OCI-LY3 (cell line): ENCODE measurements around the gene CYFIP2.
A peak's percentile ranks its signal among the peaks of the same experiment; 100 is the strongest.

ENCODE experiments used
- H2AFZ ChIP-seq: fragments of 200-600, 300-600 bp; shearing (Covaris generic); 2 replicates; pipeline ENCODE4 v1.6.0; 2014; ENCODE audit warnings: antibody characterized with exemption, low read depth, low read length
- H3K27ac ChIP-seq: fragments of 200-600, 300-600 bp; sonication (generic); 2 replicates; pipeline ENCODE4 v1.5.1; 2014; ENCODE audit warnings: mild to moderate bottlenecking, low read length, moderate library complexity, mixed read lengths
- H3K27me3 ChIP-seq: fragments of 200-600, 300-600 bp; sonication (generic); 2 replicates; pipeline ENCODE4 v1.6.1; 2014; ENCODE audit warnings: low read depth, low read length, mixed read lengths
- H3K36me3 ChIP-seq: fragments of 200-600, 300-600 bp; sonication (generic); replicated peaks from 2 replicates; pipeline ENCODE3; 2014; ENCODE audit warnings: low read depth, low read length, mixed read lengths
- H3K4me1 ChIP-seq: fragments of 300-600, 200-600 bp; sonication (generic); 2 replicates; pipeline ENCODE4 v1.6.1; 2014; ENCODE audit warnings: low read length, mixed read lengths
- H3K4me2 ChIP-seq: fragments of 200-600, 300-600 bp; sonication (generic); 2 replicates; pipeline ENCODE4 v1.6.1; 2014; ENCODE audit warnings: low read length, mixed read lengths
- H3K4me3 ChIP-seq: fragments of 300-600, 200-600 bp; sonication (generic); 2 replicates; pipeline ENCODE4 v1.5.1; 2014; ENCODE audit warnings: antibody characterized with exemption, mild to moderate bottlenecking, low read length, moderate library complexity
- H3K79me2 ChIP-seq: fragments of 300-600, 200-600 bp; shearing (Covaris generic); 2 replicates; pipeline ENCODE4 v1.6.1; 2014; ENCODE audit warnings: mild to moderate bottlenecking, low read length, mixed read lengths
- H3K9ac ChIP-seq: fragments of 300-600, 200-600 bp; shearing (Covaris generic); 2 replicates; pipeline ENCODE4 v1.6.0; 2014; ENCODE audit warnings: mild to moderate bottlenecking, low read length, moderate library complexity
- H3K9me3 ChIP-seq: fragments of 200-600, 300-600 bp; shearing (Covaris generic); 2 replicates; pipeline ENCODE4 v1.6.1; 2014; ENCODE audit warnings: low read length, mixed read lengths; ENCODE audit not compliant: insufficient read depth
- H4K20me1 ChIP-seq: fragments of 200-600, 300-600 bp; sonication (generic); 2 replicates; pipeline ENCODE4 v1.6.1; 2016; ENCODE audit warnings: low read length, mixed read lengths; ENCODE audit not compliant: insufficient read depth
- CTCF ChIP-seq: fragments of 200-600, 300-600 bp; sonication (generic); IDR thresholded peaks from 2 replicates; pipeline ENCODE4 v1.5.1; 2014; ENCODE audit warnings: antibody characterized with exemption, low read length, low read depth
- EZH2phosphoT487 ChIP-seq: fragments of 200-600 bp; shearing (Covaris generic); IDR thresholded peaks from 2 replicates; pipeline ENCODE4 v1.6.1; 2018; ENCODE audit warnings: antibody characterized with exemption, mixed run types, low read depth

The CYFIP2 gene

DNA sequence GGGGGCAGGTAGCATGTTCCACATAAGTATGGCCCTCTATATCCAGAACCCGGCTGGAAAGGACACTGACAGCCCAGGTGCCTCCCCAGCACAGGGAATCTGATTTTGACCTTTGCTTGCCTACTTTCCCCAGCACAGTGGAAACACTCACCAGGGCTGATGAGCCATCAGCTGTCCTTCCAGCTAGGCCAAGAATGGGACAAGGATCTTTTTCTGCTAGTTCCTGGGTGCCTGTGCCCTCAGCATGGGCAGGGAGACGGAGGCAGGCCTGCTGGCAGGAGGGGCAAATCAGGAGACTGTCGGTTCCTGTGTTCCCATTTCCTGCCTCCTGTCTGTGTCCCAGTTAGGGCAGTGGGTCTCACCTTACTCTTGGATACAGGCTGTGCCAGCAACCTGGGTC is 1.1 kb downstream of the CYFIP2 start:
- peaks cover 10% of the 10 kb centered on the region; the same call in 1 of the 2 replicates for H3K9me3 ChIP-seq
- no peak overlapping the region for H2AFZ ChIP-seq
- H3K4me2 ChIP-seq = peak overlapping the region; percentile 94
- no peaks in the 10 kb centered on the region for H3K27me3 ChIP-seq
- TF ChIP-seq EZH2phosphoT487 = no peak
- no peak for TF ChIP-seq CTCF
- peaks cover 10% of the 10 kb centered on the region for H3K36me3 ChIP-seq
- H3K27ac ChIP-seq = peak overlapping the region; percentile 50; the same call in 1 of the 2 replicates
- peak overlapping the region; percentile 97 for H3K4me3 ChIP-seq
- H3K79me2 ChIP-seq = peaks cover 52% of the 10 kb centered on the region
- peaks cover 4% of the 10 kb centered on the region; the same call in 1 of the 2 replicates for H4K20me1 ChIP-seq
- H3K9ac ChIP-seq = peak overlapping the region; percentile 75
- H3K4me1 ChIP-seq = peaks cover 40% of the 10 kb centered on the region

- H3K9me3 ChIP-seq = peaks cover 10% of the 10 kb centered on the region; the same call in 1 of the 2 replicates
- H3K79me2 ChIP-seq = peaks cover 61% of the 10 kb centered on the region
- H3K27ac ChIP-seq = no peak overlapping the region
- H2AFZ ChIP-seq = no peak overlapping the region
- peaks cover 49% of the 10 kb centered on the region for H3K4me1 ChIP-seq
- H3K9ac ChIP-seq = no peak overlapping the region
- peak overlapping the region; percentile 97 for H3K4me3 ChIP-seq
- H4K20me1 ChIP-seq = peaks cover 4% of the 10 kb centered on the region; the same call in 1 of the 2 replicates
- H3K4me2 ChIP-seq = peak overlapping the region; percentile 94
- peaks cover 10% of the 10 kb centered on the region for H3K36me3 ChIP-seq
- no peaks in the 10 kb centered on the region for H3K27me3 ChIP-seq
- TF ChIP-seq CTCF = no peak
- no peak for TF ChIP-seq EZH2phosphoT487
Observed at GRCh38 chr5:157267761-157268480, 2.0 kb downstream of the CYFIP2 start.

DNA sequence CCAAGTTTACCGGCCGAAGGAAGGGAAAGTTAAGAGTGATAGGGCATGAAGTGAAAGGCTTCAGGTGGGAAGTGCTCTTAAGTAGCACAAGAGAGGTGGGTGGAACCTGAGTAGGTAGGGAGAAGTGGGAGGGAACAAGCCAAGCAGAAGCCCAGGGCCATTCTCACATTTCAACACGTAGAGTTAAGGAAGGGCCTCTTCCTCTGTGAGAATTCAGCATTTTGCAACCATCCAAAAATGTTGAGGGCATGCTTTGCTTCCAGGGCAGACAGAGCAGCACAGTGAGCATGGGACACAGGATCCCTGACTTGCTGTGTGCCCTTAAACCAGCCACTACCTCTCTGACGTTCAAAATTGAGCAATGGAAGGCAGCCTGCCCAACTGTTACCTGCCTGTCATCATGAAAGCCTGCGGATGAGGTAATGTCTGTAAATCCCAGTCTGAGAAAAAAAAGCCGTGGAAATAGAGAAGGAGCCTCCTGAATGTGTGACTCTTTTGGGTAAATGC is 3.3 kb downstream of the CYFIP2 start:
- TF ChIP-seq CTCF (no peak), EZH2phosphoT487 (no peak)
- H3K36me3 ChIP-seq = peaks cover 10% of the 10 kb centered on the region
- peaks cover 74% of the 10 kb centered on the region for H3K79me2 ChIP-seq
- peaks cover 4% of the 10 kb centered on the region; the same call in 1 of the 2 replicates for H4K20me1 ChIP-seq
- H3K9ac ChIP-seq = no peak overlapping the region
- no peak overlapping the region for H3K27ac ChIP-seq
- H3K9me3 ChIP-seq = peaks cover 10% of the 10 kb centered on the region; the same call in 1 of the 2 replicates
- no peak overlapping the region for H3K4me2 ChIP-seq
- peaks cover 51% of the 10 kb centered on the region for H3K4me1 ChIP-seq
- no peak overlapping the region for H3K4me3 ChIP-seq
- no peak overlapping the region for H2AFZ ChIP-seq
- no peaks in the 10 kb centered on the region for H3K27me3 ChIP-seq

GRCh38 chr5:157269761-157270272 is 3.9 kb downstream of the CYFIP2 start:
- H3K9me3 ChIP-seq = peaks cover 10% of the 10 kb centered on the region; the same call in 1 of the 2 replicates
- no peak overlapping the region for H3K9ac ChIP-seq
- H3K79me2 ChIP-seq = peaks cover 79% of the 10 kb centered on the region
- no peak overlapping the region for H3K4me3 ChIP-seq
- H3K4me1 ChIP-seq = peaks cover 54% of the 10 kb centered on the region
- H4K20me1 ChIP-seq = peaks cover 4% of the 10 kb centered on the region; the same call in 1 of the 2 replicates
- no peak overlapping the region for H3K4me2 ChIP-seq
- TF ChIP-seq CTCF (no peak), EZH2phosphoT487 (no peak)
- H2AFZ ChIP-seq = no peak overlapping the region
- H3K27ac ChIP-seq = no peak overlapping the region
- peaks cover 10% of the 10 kb centered on the region for H3K36me3 ChIP-seq
- no peaks in the 10 kb centered on the region for H3K27me3 ChIP-seq
